Osteoblast (primary cell): ENCODE measurements around the gene DNAH17. TPM values are rescaled to one million over a fixed set of nuclear protein-coding genes. Genes with fewer than 3 reads are reported as not detected.

Experiments used
- DNase-seq: peaks from one replicate; pipeline ENCODE4 v3.0.0; 2011; ENCODE audit warnings: low spot score, mixed read lengths; ENCODE audit not compliant: insufficient read length; ENCODE audit errors: missing footprints
- H2AFZ ChIP-seq: 2 replicates; pipeline ENCODE4 v1.6.0; 2011; ENCODE audit warnings: mild to moderate bottlenecking, low read length
- H3K27ac ChIP-seq: 2 replicates; pipeline ENCODE4 v1.5.1; 2011; ENCODE audit warnings: mild to moderate bottlenecking, low read depth, low read length, moderate library complexity
- H3K27me3 ChIP-seq: 2 replicates; pipeline ENCODE4 v1.6.0; 2012; ENCODE audit warnings: mild to moderate bottlenecking, control low read depth, inconsistent platforms, low read length, moderate library complexity; ENCODE audit not compliant: insufficient read depth
- H3K36me3 ChIP-seq: 2 replicates; pipeline ENCODE4 v1.5.1; 2011; ENCODE audit warnings: mild to moderate bottlenecking, low read length, control low read depth, moderate library complexity; ENCODE audit not compliant: insufficient read depth
- H3K4me1 ChIP-seq: 2 replicates; pipeline ENCODE4 v1.5.1; 2011; ENCODE audit warnings: mild to moderate bottlenecking, low read length, control low read depth, moderate library complexity; ENCODE audit not compliant: insufficient read depth
- H3K4me2 ChIP-seq: 2 replicates; pipeline ENCODE4 v1.6.0; 2011; ENCODE audit warnings: mild to moderate bottlenecking, low read length; ENCODE audit not compliant: insufficient read depth
- H3K4me3 ChIP-seq: fragments of 200-600 bp; sonication (generic); 3 replicates; pipeline ENCODE4 v1.5.1; 2012; ENCODE audit warnings: mild to moderate bottlenecking, low read length, inconsistent platforms; ENCODE audit not compliant: insufficient read depth
- H3K79me2 ChIP-seq: 2 replicates; pipeline ENCODE4 v1.6.0; 2012; ENCODE audit warnings: mild to moderate bottlenecking, low read length, control low read depth, inconsistent platforms; ENCODE audit not compliant: insufficient read depth
- H3K9me3 ChIP-seq: 2 replicates; pipeline ENCODE4 v1.5.1; 2011; ENCODE audit warnings: low read depth, low read length, control low read depth
- H4K20me1 ChIP-seq: 2 replicates; pipeline ENCODE4 v1.6.0; 2012; ENCODE audit warnings: mild to moderate bottlenecking, low read length, control low read depth; ENCODE audit not compliant: insufficient read depth
- total RNA-seq: library from RNA; depleted of rRNA; stranded (reverse); fragments of >200 nt; gene quantifications from 2 replicates; pipeline ENCODE4 v1.2.3, GENCODE V29; 2012
- TF ChIP-seq, protein P1 (sequence below): IDR thresholded peaks from 2 replicates; pipeline ENCODE4 v1.5.1; 2011; ENCODE audit warnings: mild to moderate bottlenecking, low read depth, low read length, moderate library complexity; ENCODE audit errors: extremely low read depth

The DNAH17 gene
- total RNA-seq, 1 donor, result under 0.01 TPM

DNA sequence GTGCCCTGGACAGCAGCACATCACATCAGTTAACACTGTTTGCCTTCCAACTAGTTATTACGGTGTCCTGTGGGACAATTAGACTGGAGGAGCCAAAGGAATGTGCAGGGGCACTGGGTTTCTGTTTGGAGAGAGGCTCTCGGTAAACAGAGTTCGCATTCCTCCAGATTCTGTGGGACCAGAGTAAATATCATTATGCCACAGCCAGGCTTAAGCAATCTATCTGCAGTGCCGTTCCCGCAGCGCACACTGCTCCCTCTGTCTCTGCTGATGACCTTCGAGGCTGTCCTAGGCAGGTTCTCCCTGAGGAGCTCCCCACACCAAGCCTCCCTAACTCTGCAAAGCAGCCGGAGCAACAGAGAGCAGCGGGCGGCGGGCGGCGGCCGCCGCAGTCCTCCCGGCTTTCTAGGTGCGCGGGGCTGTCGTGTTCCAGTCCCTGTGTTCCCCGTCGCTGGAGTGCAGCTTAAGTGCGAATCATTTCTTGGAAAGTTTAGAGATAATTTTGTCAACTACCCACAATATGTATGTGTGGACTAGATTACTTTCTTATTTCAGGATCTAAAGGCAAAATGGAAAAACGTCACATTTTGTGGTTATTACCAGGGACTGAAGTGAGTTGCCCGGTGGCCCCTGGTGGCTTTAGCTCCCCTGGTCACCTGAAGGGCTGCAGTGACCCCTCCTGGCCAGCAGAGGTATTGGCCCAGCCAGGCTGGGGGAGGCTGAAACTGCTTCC, 155.5 kb downstream of the DNAH17 start:
- Histone ChIP-seq H3K9me3 (no peaks in the 10 kb centered on the region), H3K79me2 (peaks cover 16% of the 10 kb centered on the region), H2AFZ (no peak overlapping the region), H3K27ac (peak overlapping the region; percentile 15), H3K4me3 (no peak overlapping the region), H3K27me3 (no peaks in the 10 kb centered on the region), H3K36me3 (peaks cover 57% of the 10 kb centered on the region), H3K4me1 (peaks cover 17% of the 10 kb centered on the region), H3K4me2 (peak overlapping the region; percentile 32), H4K20me1 (peaks cover 14% of the 10 kb centered on the region)
- peak; percentile 94 for DNase-seq
- TF ChIP-seq, protein P1, sequence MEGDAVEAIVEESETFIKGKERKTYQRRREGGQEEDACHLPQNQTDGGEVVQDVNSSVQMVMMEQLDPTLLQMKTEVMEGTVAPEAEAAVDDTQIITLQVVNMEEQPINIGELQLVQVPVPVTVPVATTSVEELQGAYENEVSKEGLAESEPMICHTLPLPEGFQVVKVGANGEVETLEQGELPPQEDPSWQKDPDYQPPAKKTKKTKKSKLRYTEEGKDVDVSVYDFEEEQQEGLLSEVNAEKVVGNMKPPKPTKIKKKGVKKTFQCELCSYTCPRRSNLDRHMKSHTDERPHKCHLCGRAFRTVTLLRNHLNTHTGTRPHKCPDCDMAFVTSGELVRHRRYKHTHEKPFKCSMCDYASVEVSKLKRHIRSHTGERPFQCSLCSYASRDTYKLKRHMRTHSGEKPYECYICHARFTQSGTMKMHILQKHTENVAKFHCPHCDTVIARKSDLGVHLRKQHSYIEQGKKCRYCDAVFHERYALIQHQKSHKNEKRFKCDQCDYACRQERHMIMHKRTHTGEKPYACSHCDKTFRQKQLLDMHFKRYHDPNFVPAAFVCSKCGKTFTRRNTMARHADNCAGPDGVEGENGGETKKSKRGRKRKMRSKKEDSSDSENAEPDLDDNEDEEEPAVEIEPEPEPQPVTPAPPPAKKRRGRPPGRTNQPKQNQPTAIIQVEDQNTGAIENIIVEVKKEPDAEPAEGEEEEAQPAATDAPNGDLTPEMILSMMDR, result peak; percentile 97

DNA sequence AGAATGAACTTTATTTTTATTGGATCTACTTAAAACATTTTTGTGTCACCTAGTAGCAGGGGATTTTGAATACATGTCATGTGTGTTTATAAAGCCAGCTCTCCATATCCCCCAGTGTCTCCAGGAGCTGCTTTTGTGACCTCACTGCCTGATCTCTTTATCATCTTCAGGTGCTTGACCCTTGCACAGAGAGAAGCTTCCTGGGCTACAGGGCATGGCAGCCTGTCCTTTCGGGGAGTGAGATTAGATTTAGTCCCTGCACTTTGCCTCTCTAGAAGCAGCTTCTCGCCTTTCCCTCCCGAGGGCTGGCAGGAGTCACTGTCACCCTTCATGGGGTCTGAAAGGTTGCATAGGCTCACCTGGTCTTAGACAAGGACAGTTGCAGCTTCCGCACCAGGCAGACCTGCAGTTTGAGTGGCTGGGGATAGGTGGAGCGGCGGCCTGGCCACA, 156.1 kb downstream of the DNAH17 start:
- H3K36me3 ChIP-seq, result peaks cover 51% of the 10 kb centered on the region
- peaks cover 16% of the 10 kb centered on the region for H3K79me2 ChIP-seq
- H3K4me2 ChIP-seq, result peak overlapping the region; percentile 32
- peaks cover 14% of the 10 kb centered on the region for H4K20me1 ChIP-seq
- no peaks in the 10 kb centered on the region for H3K9me3 ChIP-seq
- no peaks in the 10 kb centered on the region for H3K27me3 ChIP-seq
- H3K4me1 ChIP-seq, result peaks cover 23% of the 10 kb centered on the region
- no peak for DNase-seq
- H2AFZ ChIP-seq, result no peak overlapping the region
- no peak overlapping the region for H3K27ac ChIP-seq
- TF ChIP-seq, protein P1, result no peak
- H3K4me3 ChIP-seq, result no peak overlapping the region

DNA sequence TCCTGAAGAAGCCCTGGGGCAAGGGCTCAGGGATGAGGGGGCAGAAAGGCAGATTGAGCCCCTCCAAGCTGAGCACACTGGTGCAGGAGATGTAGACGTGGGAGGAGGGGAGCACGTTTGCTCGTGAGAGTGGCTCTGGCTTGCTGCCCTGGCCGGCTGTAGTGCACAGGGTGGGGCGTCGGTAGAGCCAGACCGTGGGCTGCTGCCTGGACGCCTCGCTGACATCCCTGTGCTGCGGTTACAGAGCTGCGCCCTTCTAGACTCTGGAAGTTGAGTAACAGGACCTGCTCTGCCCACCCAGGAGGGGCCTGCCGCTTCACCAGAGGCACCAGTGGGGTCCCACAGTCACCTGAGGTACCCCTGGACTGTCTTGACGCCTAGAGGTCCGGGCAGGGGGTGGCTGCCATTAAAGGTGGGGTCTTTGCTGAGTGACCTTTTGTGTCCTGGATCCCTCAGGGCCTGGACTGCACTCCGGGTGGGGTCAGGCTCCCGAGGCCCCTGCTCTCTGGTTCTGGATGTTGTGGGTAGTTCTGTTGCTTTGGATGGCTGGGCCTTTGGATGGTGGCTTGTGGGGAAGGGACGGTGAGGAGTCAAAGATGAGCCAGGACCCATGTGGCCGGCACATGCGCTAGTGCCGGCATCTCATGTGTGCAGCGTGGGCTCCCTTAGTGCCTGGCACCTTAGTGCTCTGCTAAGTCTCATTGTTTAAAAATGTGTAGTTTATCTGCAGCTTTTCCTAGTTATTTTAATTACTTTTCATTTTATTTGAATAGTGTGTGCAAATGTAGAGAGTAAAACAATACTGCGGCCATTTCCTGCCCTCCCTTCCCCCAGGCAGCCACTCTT, 157.0 kb downstream of the DNAH17 start:
- no peak overlapping the region for H2AFZ ChIP-seq

More for the DNA sequence above, 157.0 kb downstream of the DNAH17 start:
- Histone ChIP-seq H3K79me2 (peaks cover 18% of the 10 kb centered on the region), H3K27me3 (no peaks in the 10 kb centered on the region), H3K4me2 (no peak overlapping the region), H4K20me1 (peaks cover 14% of the 10 kb centered on the region), H3K36me3 (peaks cover 45% of the 10 kb centered on the region), H3K27ac (no peak overlapping the region), H3K9me3 (no peaks in the 10 kb centered on the region), H3K4me1 (peaks cover 30% of the 10 kb centered on the region), H3K4me3 (no peak overlapping the region)
- no peak for DNase-seq
- TF ChIP-seq, protein P1, result no peak
